GM19240 (cell line): ENCODE results near the gene TMEM116.
"Not testable (repeated sequence)": the region's sequence is repeated elsewhere in the genome, so short reads cannot be mapped to it uniquely, and the experiment has no call there.

ENCODE experiments used
- DNase-seq: peaks from one replicate; pipeline ENCODE4 v3.0.0; 2011; ENCODE audit warnings: low spot score; ENCODE audit not compliant: insufficient read length

TMEM116 gene

DNA sequence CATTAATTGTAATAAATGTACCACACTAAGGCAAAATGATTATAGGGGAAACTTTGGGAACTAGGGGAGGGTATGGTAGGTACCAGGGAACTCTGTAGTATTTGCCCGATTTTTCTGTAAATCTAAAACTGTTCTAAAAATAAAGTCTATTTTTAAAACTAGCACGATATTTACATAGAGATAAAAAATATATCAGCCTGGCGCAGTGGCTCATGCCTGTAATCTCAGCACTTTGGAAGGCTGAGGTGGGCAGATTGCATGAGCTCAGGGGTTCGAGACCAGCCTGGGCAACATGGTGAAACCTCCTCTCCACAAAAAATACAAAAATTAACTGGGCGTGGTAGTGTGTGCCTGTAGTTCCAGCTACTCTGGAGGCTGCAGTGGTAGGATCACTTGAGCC, 32.4 kb downstream of the TMEM116 start:
- no peak for DNase-seq

DNA sequence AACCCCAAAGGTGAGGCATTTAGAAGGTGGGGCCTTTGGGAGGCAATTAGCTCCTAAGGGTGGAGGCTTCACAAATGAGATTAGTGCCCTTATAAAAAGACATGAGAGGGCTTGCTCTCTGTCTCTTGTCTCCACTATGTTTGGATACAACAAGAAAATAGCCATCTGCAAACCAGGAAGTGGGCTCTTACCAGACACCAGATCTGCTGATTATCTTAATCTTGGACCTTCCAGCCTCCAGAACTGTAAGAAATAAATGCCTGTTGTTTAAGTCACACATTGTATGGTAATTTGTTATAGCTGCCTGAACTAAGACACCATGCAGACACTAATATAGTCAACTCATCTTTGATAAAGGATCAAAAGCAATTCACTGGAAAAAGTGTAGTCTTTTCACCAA, 34.4 kb downstream of the TMEM116 start:
- no peak for DNase-seq

DNA sequence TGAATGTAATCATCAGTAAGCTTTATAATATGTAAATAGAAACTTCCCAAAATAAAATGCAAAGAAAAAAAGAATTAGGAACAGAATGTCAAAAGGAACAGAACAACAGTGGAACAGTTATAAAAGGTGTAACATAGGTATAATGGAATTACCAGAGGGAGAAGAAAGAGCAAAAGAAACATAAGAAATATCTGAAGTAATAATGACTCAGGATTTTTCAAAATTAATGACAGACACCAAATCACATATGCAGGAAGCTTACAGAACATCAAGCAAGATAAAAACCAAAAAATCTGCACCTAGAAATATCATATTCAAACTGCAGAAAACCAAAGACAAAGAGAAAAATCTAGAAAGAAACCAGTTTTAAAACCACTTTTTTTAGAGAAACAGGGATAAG, 36.1 kb downstream of the TMEM116 start:
- DNase-seq, result no peak

DNA sequence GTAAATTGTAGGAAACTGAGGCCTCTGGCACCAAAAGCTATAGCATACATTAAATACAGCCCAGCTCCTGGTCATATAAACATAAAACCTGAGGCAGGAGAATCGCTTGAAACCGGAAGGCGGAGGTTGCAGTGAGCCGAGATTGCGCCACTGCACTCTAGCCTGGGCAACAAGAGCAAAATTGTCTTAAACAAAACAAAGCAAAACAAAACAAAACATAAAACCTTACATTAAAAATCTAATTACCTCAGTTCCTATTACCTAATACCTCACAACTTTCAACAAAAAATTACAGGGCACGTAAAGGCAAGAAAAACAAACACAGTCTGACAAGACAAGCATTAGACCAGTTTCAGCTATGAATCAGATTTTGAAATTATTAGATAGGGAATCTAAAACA, 36.7 kb downstream of the TMEM116 start:
- no peak for DNase-seq

DNA sequence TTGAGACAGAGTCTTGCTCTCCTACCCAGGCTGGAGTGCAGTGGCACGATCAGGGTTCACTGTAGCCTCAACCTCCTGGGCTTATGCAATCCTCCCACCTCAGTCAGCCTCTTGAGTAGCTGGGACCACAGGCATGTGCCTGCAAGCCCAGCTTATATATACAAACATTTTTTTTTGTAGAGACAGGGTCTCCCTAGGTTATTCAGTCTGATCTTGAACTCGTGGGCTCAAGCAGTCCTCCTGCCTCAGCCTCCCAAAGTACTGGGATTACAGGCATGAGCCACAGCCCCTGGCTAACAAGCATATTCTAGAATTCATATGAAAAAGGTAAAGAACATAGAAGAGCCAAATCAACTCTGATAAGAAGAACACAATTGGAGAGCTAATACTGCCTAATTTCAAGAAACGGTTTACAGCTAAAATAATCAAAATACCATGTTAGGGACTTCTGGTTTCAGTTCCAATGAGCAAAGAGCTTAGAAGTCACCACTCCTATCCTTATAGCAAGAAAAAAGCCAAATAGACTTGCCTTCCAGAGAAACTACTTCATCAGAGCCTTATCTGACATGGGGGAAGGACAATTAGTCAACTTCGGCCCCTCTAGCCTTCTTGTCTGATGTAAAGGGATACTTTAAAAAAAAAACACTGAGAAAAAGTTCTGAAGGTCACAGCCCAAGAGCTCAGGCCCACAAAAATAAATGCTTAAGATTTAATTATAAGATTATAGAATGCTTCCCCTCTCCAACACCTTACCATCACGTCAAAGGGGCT, 37.6 kb downstream of the TMEM116 start:
- no peak for DNase-seq

DNA sequence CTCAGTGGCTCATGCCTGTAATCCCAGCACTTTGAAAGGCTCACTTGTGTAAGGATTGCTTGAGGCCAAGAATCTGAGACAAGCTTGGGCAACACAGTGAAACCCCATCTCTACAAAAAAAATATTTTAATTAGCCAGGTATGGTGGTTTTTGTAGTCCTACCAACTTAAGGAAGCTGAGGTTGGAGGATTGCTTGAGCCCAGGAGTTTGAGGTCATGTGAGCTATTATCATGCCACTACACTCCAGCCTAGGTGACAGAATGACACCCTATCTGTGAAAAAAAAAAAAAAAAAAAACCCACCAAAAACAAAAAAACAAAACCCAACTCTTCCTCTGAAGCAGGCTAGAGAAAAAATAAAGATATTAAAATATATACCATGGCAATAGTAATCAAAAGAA, 41.2 kb downstream of the TMEM116 start:
- no peak for DNase-seq

DNA sequence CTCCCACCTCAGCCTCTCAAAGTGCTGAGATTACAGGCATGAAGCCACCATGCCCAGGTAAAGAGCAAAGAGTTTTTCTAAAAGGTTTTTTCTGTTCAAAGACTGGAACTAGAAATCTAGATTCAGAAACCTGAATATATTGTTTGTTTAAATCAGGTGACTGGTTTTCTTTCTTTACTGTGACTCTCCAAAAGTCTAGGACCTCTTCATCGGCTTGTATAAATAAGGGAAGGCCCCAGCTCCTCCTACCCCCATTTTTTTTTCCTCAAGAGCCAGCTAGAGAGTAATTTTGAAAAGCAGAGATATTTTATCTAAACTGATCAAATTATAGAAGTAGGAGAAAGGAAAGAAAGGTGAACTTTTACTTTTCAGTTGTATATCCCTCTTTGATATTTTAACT, 48.0 kb downstream of the TMEM116 start:
- no peak for DNase-seq

DNA sequence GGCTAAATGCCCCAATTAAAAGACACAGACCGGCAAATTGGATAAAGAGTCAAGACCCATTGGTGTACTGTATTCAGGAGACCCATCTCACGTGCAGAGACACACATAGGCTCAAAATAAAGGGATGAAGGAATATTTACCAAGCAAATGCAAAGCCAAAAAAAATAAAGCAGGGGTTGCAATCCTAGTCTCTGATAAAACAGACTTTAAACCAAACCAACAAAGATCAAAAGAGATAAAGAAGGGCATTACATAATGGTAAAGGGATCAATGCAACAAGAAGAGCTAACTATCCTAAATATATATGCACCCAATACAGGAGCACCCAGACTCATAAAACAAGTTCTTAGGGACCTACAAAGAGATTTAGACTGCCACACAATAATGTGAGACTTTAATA, 53.4 kb downstream of the TMEM116 start:
- DNase-seq, result not testable (repeated sequence)

DNA sequence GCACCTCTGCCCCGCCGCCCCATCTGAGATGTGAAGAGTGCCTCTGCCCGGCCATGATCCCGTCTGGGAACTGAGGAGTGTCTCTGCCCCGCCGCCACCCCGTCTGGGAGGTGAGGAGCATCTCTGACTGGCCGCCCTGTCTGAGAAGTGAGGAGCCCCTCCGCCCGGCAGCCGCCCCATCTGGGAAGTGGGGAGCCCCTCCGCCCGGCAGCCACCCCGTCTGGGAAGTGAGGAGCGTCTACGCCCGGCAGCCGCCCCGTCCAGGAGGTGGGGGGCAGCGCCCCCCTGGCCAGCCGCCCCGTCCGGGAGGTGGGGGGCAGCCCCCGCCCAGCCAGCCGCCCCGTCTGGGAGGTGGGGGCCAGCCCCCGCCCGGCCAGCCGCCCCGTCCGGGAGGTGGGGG, 55.7 kb downstream of the TMEM116 start:
- DNase-seq, result not testable (repeated sequence)

DNA sequence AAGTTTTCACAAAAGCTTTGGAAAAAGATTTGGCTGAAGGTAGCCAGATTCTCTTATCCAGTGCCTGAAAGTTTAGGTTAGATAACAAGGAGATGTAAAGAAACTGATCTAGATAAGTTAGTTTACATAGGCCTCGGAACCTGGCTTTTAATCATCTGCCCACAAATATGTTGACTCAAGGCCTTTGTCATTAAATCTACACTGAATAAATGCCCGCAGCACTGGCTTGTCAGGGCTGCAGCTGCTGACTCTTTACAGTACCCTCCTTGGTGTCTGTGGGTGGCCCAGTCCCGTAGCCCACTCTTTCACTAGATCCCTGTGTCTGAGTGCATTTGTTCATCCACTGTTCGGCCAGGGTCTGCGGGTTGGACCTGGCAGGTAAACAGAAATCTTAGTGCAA, 58.0 kb downstream of the TMEM116 start:
- no peak for DNase-seq

DNA sequence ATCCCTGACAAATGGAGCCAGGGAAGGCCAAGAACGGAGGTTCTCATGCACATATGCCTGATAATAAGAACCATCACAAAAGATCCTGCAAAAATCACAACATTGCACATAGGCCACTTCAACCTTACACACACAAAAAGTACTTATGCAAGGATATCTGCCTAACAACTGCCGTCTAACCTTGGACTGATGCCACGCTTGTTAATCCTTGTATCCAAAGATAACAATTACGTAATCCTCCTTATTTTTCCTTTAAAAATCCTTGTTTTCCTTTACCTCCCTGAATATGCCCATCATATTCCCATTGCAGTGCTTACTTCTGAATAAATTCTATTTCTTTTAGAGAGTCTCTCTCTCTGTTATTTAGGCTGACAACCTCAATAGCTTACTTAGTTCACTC, 59.5 kb downstream of the TMEM116 start:
- no peak for DNase-seq

DNA sequence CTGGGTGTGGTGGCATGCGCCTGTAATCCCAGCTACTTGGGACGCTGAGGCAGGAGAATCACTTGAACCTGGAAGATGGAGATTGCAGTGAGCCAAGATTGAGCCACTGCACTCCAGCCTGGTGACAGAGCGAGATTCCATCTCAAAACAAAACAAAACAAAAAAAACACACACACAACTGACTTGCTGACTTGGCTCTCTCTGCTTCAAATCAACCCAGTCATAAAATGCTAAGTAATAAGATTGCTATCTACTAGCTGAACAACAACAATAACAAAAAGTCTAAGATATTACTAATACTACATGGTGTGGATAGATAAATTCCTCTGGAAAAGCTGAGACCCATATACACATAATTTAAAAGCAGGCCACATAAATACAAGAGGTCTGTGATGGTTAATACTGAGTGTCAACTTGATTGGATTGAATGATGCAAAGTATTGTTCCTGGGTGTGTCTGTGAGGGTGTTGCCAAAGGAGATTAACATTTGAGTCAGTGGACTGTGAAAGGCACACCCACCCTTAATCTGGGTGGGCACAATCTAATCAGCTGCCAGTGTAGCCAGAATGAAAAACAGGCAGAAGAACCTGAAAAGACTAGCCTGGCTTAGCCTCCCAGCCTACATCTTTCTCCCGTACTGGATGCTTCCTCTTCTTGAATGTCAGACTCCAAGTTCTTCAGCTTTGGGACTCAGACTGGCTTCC, 60.7 kb downstream of the TMEM116 start:
- not testable (repeated sequence) for DNase-seq

DNA sequence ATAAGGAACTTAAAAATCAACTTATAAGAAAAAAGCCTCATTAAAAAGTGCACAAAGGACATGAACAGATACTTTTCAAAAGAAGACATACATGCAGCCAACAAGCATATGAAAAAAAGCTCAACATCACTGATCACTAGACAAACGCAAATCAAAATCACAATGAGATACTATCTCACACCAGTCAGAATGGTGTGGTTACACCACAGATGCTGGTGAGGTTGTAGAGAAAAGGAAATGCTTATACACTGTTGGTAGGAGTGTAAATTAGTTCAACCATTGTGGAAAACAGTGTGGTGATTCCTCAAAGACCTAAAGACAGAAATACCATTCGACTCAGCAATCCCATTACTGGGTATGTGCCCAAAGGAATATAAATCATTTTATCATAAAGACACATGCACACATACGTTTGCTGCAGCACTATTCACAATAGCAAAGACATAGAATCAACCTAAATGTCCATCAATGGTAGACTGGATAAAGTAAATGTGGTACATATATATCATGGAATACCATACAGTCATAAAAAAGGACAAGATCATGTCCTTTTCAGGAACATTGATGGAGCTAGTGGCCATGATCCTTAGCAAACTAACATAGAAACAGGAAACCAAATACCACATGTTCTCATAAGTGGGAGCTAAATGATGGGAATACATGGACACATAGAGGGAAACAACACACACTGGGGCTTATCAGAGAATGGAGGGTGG, 61.8 kb downstream of the TMEM116 start:
- DNase-seq, result not testable (repeated sequence)

DNA sequence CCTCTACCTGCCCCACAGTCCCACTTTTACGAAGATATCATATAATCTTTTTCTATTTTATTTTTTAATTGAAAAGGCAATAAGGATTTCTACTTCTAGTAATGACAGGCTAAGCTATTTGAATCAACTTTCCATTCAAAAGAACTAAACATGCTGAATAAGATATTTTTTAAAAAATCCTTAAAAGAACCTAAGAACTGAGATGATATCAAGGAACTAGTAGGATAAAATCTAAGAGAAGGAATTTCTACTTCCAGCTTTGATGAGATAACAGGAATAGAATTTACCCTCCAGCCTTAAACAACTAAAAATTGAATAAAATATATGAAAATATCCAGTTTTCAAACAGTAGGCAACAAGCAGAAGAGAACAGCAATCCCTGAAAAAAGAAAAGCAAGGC, 69.0 kb downstream of the TMEM116 start:
- DNase-seq, result no peak

DNA sequence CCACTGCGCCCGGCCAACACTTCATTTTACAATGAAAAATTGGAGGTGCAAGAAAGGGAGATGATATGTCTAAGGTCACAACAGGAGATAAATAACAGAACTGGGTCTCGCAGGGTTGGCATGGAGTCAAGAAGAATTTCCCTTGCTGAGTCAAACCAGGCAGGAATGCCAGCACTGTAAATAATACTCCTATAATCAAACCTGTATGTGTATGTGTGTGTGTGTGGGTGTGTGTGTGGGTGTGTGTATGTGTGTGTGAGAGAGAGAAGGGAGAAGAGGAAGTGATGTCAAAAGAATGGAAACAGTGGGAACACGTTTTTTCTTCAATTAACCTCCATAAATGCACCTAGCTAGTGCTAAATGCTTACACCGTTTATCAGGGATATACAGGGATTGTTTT, 70.4 kb downstream of the TMEM116 start:
- no peak for DNase-seq

DNA sequence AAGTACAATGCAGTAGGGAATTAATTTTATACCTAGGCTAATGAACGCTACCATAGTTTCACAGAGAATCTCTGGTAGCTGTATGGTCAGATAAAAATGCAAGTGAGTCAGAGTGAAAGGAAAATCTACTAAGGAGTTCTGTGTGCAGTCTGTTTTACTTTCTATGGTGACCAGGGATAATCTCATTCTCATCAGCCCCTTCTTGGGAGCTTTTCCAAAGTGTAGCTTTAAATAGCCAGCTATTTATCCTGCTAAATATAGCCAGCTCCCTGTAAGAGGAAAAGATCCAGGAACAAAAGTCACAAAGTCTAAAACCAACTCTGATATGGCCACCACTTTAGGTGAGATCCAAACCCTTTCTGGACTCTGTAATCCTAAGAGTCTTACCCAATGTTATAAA, 75.5 kb downstream of the TMEM116 start:
- no peak for DNase-seq

DNA sequence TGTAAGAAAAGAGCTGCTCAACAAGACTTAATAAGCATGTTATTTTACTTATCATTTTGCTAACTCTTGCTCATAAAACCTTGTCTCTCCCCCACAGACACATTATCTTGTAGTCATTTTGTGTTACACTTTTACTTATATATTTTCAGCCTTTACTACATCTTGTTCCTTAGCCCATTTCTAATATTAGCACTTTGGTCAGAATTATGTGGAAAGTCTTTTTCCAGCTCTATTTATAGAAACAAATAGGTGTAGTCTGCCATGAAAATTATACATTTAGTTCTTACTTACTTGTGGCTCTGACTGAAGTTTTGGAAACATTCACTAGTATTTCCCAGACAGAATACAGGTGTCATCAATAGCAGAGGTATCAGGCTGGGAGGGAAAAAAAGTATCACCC, 76.1 kb downstream of the TMEM116 start:
- no peak for DNase-seq

DNA sequence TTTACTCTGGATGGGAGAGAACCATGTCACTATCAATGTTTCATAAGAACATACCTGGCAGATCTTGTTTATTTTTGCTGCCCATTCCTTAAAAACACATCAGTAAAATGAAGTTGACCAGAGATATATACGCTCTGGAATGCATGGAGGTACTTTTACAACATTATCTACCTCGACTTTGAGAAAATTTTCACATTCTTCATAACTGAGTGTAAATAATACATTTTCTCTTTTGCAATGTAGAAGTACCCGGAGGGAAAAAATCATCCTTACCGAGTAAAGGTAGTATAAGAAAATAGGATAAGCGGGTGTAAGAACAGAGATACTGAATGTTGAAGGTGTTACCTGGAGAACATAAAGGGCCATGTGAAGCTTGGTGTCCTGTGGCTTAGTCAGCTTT, 80.7 kb downstream of the TMEM116 start:
- no peak for DNase-seq

DNA sequence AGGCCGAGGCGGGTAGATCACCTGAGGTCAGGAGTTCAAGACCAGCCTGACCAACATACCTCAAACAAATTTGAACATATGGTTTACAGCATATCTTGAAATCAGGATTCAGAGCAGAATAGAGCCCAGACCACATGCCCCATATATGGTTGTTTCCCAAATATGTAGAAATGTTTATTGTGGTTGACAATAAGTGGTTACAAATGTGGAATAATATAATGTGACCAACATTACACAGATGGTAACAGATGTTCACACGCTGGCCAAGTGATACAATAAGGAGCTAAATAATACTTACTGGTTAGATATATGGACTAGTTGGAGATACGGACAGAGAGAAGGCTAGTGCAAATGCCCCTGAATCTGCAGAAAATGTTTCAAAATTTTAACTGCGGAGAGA, 85.6 kb downstream of the TMEM116 start:
- no peak for DNase-seq

DNA sequence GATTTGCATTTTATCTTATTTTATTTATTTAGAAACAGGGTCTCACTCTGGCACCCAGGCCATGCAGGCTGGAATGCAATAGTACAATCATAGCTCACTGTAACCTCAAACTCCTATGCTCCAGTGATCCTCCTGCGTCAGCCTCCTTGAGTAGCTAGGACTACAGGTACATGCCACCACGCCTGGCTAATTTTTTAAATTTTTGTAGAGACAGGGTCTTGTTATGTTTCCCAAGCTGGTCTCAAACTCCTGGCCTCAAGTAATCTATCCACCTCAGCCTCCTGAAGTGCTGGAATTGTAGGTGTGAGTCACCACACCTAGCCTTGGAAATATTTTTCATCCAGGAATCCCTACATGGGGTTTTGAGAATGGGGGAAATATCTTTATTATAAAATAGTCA, 86.3 kb downstream of the TMEM116 start:
- DNase-seq, result no peak

DNA sequence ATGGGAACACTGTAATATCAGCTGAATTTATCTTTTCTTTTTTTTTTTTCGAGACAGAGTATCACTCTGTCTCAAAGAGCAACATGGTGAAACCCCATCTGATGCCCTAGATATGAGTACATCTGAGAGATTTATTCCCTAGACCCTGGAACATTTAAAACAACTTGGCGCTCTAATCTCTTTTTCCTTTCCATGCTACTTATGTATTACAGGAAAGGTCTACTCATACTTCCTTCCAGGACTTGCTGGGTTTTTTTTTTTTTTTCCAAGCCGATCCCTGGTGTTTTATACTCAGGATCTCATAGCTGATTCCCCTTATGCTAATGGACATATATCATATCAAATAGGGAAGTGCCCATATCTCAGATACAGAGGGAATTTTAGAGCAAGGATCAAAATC, 87.8 kb downstream of the TMEM116 start:
- DNase-seq, result no peak

DNA sequence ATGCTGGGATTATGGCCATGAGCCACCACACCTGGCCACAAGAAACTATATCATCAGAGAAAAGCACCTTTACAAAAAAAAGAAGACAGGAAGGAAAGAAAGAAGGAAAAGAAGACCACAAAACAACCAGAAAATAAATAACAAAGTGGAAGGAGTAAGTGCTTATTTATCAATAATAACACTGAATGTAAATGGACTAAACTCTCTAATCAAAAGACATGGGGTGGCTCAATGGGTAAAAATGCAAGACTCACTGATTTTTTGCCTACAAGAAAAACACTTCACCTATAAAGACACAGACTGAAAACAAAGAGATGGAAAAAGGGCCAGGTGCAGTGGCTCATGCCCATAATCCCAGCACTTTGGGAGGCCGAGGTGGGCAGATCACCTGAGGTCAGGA, 105.2 kb downstream of the TMEM116 start:
- no peak for DNase-seq

DNA sequence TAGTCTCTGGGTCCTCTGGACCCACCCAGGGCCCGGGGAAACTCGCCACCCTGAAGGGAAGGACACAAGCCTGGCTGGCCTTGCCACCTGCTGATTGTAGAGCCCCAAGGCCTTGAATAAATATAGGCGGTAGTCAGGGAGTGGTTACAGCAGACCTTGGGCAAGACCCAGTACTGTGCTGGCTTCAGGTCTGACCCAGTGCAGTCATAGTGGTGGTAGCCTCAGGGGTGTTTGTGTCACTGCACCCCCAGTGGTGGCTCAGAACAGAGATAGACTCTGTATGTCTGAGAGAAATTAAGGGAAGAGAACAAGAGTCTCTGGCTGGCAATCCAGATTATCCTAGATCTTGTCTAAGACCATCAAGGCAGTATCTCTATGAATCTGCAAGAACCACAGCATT, 107.5 kb downstream of the TMEM116 start:
- no peak for DNase-seq
